Fibroblast of pulmonary artery (primary cell): ENCODE measurements around the gene TLE4.

Source experiments
- DNase-seq: peaks from one replicate; pipeline ENCODE4 v3.0.0-alpha.2; 2010; ENCODE audit warnings: low read depth
- H3K4me3 ChIP-seq: replicated peaks from 2 replicates; pipeline ENCODE4 v1.5.1; 2011; ENCODE audit warnings: low read depth, mild to moderate bottlenecking, control low read depth, low read length, moderate library complexity
- TF ChIP-seq, protein P1 (sequence below): IDR thresholded peaks from 2 replicates; pipeline ENCODE4 v1.5.1; 2011; ENCODE audit warnings: mild to moderate bottlenecking, control low read depth, low read length, inconsistent platforms; ENCODE audit errors: missing control alignments

TLE4 gene

DNA sequence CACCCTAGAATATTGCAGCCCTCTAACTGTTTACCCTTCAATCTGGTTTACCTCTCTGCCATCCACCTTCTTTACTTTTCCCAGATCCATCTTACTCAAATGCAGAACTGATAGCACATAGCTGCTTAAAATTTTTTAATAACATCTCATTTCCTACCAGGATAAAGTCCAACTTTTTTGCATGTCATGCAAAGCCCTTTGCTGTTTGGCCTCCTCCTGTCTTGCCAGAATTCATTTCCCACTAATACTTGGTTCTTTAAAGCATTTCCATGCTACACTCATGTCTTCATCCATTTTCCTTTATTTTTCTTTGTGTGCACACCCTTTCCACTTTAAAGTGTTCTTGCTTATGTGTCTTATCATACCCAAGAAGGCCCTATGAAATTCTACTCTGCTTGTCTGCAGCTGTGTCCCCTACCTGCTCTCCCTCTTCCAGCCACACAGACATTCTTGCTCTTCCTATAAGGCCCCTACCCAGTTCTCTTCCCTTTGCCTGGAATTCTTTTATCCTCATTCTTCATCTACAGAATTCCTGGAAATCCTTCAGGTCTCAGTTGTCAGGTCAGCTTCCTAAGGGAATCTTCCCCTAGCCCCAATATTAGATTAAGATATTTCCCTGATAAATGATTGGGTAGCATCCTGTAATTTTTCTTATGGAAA lies 50.3 kb downstream of the TLE4 start:
- TF ChIP-seq, protein P1, sequence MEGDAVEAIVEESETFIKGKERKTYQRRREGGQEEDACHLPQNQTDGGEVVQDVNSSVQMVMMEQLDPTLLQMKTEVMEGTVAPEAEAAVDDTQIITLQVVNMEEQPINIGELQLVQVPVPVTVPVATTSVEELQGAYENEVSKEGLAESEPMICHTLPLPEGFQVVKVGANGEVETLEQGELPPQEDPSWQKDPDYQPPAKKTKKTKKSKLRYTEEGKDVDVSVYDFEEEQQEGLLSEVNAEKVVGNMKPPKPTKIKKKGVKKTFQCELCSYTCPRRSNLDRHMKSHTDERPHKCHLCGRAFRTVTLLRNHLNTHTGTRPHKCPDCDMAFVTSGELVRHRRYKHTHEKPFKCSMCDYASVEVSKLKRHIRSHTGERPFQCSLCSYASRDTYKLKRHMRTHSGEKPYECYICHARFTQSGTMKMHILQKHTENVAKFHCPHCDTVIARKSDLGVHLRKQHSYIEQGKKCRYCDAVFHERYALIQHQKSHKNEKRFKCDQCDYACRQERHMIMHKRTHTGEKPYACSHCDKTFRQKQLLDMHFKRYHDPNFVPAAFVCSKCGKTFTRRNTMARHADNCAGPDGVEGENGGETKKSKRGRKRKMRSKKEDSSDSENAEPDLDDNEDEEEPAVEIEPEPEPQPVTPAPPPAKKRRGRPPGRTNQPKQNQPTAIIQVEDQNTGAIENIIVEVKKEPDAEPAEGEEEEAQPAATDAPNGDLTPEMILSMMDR, result no peak
- DNase-seq, result no peak
- H3K4me3 ChIP-seq, result no peak overlapping the region

GRCh38 chr9:79623799-79624721 lies 52.3 kb downstream of the TLE4 start:
- TF ChIP-seq, protein P1, result no peak
- peak; percentile 18 for DNase-seq
- no peak overlapping the region for H3K4me3 ChIP-seq

GRCh38 chr9:79629721-79630120 lies 58.0 kb downstream of the TLE4 start:
- no peak overlapping the region for H3K4me3 ChIP-seq
- TF ChIP-seq, protein P1, result no peak
- DNase-seq, result no peak

DNA sequence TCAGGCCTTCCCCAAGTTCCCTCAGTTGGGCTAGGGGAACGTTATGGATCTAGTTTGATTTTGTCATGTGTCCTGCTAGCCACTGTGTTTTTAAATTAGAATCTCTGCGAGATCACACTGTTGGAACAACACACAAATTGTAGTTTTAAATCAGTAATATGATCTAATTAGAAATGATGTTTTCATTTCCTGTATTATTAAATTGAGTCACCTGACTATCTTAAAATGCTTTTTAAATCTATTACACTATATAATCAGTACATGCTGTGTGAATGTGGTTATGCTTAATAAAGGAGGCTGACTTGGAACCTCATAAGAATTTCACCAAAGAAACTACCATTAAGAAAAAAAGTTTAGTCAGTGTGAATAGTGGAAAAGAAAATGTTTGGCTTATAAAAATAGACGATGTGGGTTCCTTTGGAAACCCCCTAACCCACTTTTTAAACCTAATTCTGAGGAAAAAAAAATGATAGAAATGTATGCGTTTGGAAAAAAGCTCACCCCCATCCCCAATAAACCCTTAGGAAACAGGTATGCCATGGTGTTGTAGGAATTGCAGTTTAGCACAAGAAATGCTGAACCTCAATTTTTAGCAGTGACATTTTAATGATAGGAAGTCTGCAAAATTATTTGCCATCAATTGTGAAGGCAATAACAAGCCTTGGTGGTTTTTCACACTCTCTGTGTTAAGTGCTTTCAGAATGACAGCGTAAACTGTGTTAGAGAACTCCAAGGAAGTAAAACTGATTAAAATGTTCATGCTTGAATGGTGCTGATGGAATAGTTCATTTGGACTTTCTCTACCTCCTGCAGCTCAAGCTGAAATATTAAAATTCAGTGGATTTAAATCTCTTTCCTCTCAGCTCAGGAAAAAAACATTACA lies 59.0 kb downstream of the TLE4 start:
- no peak for DNase-seq
- H3K4me3 ChIP-seq, result no peak overlapping the region
- TF ChIP-seq, protein P1, result no peak

- DNase-seq, result no peak
- TF ChIP-seq, protein P1, result no peak
- H3K4me3 ChIP-seq, result no peak overlapping the region
These were observed 60.3 kb downstream of the TLE4 start for GRCh38 chr9:79632060-79632459.

- DNase-seq, result no peak
- H3K4me3 ChIP-seq, result no peak overlapping the region
- TF ChIP-seq, protein P1, result no peak
These were observed 60.9 kb downstream of the TLE4 start for GRCh38 chr9:79632705-79633104.
